SK-N-SH (cell line): ENCODE data around the gene EXOC4.

Experiments used
- CTCF ChIP-seq: fragments of 200-600 bp; sonication (generic); IDR thresholded peaks from 2 replicates; pipeline ENCODE4 v1.6.1; 2017; ENCODE audit warnings: antibody characterized with exemption, mild to moderate bottlenecking, moderate library complexity
- GABPA ChIP-seq: IDR thresholded peaks from 2 replicates; pipeline ENCODE4 v1.4.0; 2012; ENCODE audit warnings: low read depth, mild to moderate bottlenecking
- IRF3 ChIP-seq: fragments of 150-350 bp; IDR thresholded peaks from 2 replicates; pipeline ENCODE4 v1.6.1; 2016; ENCODE audit warnings: mild to moderate bottlenecking, low read depth, low read length
- RCOR1 ChIP-seq: fragments of 150-350 bp; IDR thresholded peaks from 2 replicates; pipeline ENCODE4 v1.6.1; 2017; ENCODE audit warnings: antibody characterized with exemption, low read length
- REST ChIP-seq: IDR thresholded peaks from 2 replicates; pipeline ENCODE4 v1.6.1; 2012; ENCODE audit warnings: mild to moderate bottlenecking, low read depth, low read length, moderate library complexity
- YY1 ChIP-seq: IDR thresholded peaks from 2 replicates; pipeline ENCODE4 v1.4.0; 2012; ENCODE audit warnings: low read depth, mild to moderate bottlenecking

GRCh38 chr7:133514551-133514950, 261.7 kb downstream of the EXOC4 start:
- TF ChIP-seq RCOR1 (no peak), REST (no peak), GABPA (no peak), CTCF (no peak), YY1 (no peak), IRF3 (no peak)
